GM12878 (cell line): ENCODE data around the gene PAQR7. TPM values are rescaled to one million over a fixed set of nuclear protein-coding genes. Genes with fewer than 3 reads are reported as not detected.

Experiments used
- ATAC-seq: fragments of 200-7000 bp; cut with Tn5 transposase; 3 replicates; pipeline ENCODE4 v1.9.1; 2020; ENCODE audit warnings: mild to moderate bottlenecking, moderate library complexity
- BruUV-seq: library from RNA; stranded (reverse); fragments of 400-500 nt; replicated peaks from 2 replicates; lab custom pipeline; 2021; lab: Mats Ljungman, UMichigan
- CTCF ChIA-PET: fragments of 300-600 bp; sonication (Branson Sonifier 250); formaldehyde crosslinking; extraction: SDS; loops from one replicate; lab custom pipeline; 2021; ENCODE audit warnings: inconsistent platforms; lab: Yijun Ruan, JAX
- POLR2A ChIA-PET: fragments of 350-600 bp; formaldehyde crosslinking; extraction: SDS; loops from one replicate; lab custom pipeline; 2021; ENCODE audit warnings: inconsistent platforms; lab: Charles Lee
- RAD21 ChIA-PET: fragments of 300-600 bp; sonication (Branson Sonifier 250); formaldehyde crosslinking; loops from one replicate; lab custom pipeline; 2023; ENCODE audit warnings: antibody characterized with exemption; ENCODE audit not compliant: unreplicated experiment; lab: Charles Lee
- SMC1A ChIA-PET: fragments of 300-600 bp; sonication (Branson Sonifier 250); formaldehyde crosslinking; loops from one replicate; lab custom pipeline; 2023; ENCODE audit not compliant: unreplicated experiment, uncharacterized antibody; lab: Charles Lee
- DNase-seq: peaks from one replicate; pipeline ENCODE4 v3.0.0-alpha.2; 2011; ENCODE audit warnings: low read depth, low spot score
- FAIRE-seq: peaks from 3 replicates; lab custom pipeline; 2011; peaks lifted over from hg19 to GRCh38; lab: Jason Lieb, UNC
- H2AFZ ChIP-seq: 2 replicates; pipeline ENCODE4 v1.6.0; 2011; ENCODE audit warnings: low read depth, low read length, control low read depth; ENCODE audit not compliant: control insufficient read depth
- H3K27ac ChIP-seq: 2 replicates; pipeline ENCODE4 v1.5.1; 2011; ENCODE audit warnings: control low read depth; ENCODE audit not compliant: control insufficient read depth, insufficient read depth
- H3K27me3 ChIP-seq, 2 experiments: replicated peaks in 1 of 2; 2 replicates each; pipeline versions ENCODE4 v1.6.0 to v1.6.1; 2011; ENCODE audit warnings: low read length in 1 of 2; ENCODE audit not compliant: control insufficient read depth in 2 of 2, insufficient read depth in 2 of 2
- H3K36me3 ChIP-seq, 2 experiments: 2 replicates each; pipeline ENCODE4 v1.5.1; 2011; ENCODE audit warnings: low read length in 1 of 2; ENCODE audit not compliant: control insufficient read depth in 2 of 2, insufficient read depth in 2 of 2
- H3K4me1 ChIP-seq: 2 replicates; pipeline ENCODE4 v1.6.1; 2011; ENCODE audit warnings: mild to moderate bottlenecking, low read length, moderate library complexity, mixed read lengths; ENCODE audit not compliant: control insufficient read depth, insufficient read depth
- H3K4me2 ChIP-seq: 2 replicates; pipeline ENCODE4 v1.6.0; 2011; ENCODE audit warnings: control low read depth; ENCODE audit not compliant: control insufficient read depth, insufficient read depth
- H3K4me3 ChIP-seq: fragments of 200-600 bp; sonication (generic); 2 replicates; pipeline ENCODE4 v1.5.1; 2016
- H3K79me2 ChIP-seq: 2 replicates; pipeline ENCODE4 v1.6.0; 2011; ENCODE audit warnings: low read length; ENCODE audit not compliant: control insufficient read depth, insufficient read depth
- H3K9ac ChIP-seq: 2 replicates; pipeline ENCODE4 v1.8.0; 2011; ENCODE audit warnings: low read length, control low read depth, mixed read lengths; ENCODE audit not compliant: control insufficient read depth, insufficient read depth
- H3K9me3 ChIP-seq: replicated peaks from 3 replicates; pipeline ENCODE4 v1.5.1; 2011; ENCODE audit warnings: mild to moderate bottlenecking, low read length; ENCODE audit not compliant: control insufficient read depth, insufficient read depth
- H4K20me1 ChIP-seq: 2 replicates; pipeline ENCODE4 v1.6.0; 2011; ENCODE audit not compliant: control insufficient read depth, insufficient read depth
- BHLHE40 ChIP-seq, 2 experiments: fragments of 450-650 bp in 1 of 2; IDR thresholded peaks; 2 replicates each; pipeline ENCODE4 v1.6.1; 2011 to 2017; ENCODE audit warnings: low read depth in 2 of 2, borderline replicate concordance in 1 of 2, improper control_type of control experiment in 1 of 2, low read length in 1 of 2, mild to moderate bottlenecking in 1 of 2
- BRCA1 ChIP-seq: IDR thresholded peaks from 2 replicates; pipeline ENCODE4 v1.6.1; 2011; ENCODE audit warnings: low read depth, low read length, improper control_type of control experiment
- DPF2 ChIP-seq: fragments of 450-650 bp; IDR thresholded peaks from 2 replicates; pipeline ENCODE4 v1.6.1; 2017; ENCODE audit warnings: mild to moderate bottlenecking
- FOXK2 ChIP-seq: fragments of 450-650 bp; IDR thresholded peaks from 2 replicates; pipeline ENCODE4 v1.6.1; 2017; ENCODE audit warnings: mild to moderate bottlenecking, moderate library complexity
- GABPA ChIP-seq: IDR thresholded peaks from 2 replicates; pipeline ENCODE4 v1.6.1; 2014; ENCODE audit warnings: antibody characterized with exemption, low read depth, mild to moderate bottlenecking, inconsistent platforms
- GATAD2B ChIP-seq: fragments of 450-650 bp; conservative IDR thresholded peaks from 2 replicates; pipeline ENCODE4 v1.6.1; 2017; ENCODE audit warnings: low read depth, mild to moderate bottlenecking, moderate library complexity
- HDGF ChIP-seq: fragments of 450-650 bp; IDR thresholded peaks from 2 replicates; pipeline ENCODE4 v1.6.1; 2016; ENCODE audit warnings: antibody characterized with exemption
- MYC ChIP-seq: IDR thresholded peaks from 2 replicates; pipeline ENCODE4 v1.6.1; 2011; ENCODE audit warnings: mild to moderate bottlenecking, low read length, moderate library complexity, inconsistent platforms; ENCODE audit not compliant: insufficient read depth, insufficient replicate concordance, insufficient read length, severe bottlenecking
- NFIC ChIP-seq: IDR thresholded peaks from 2 replicates; pipeline ENCODE4 v1.6.1; 2012; ENCODE audit warnings: low read depth, mild to moderate bottlenecking, inconsistent platforms, low read length, moderate library complexity
- POLR2A ChIP-seq: IDR thresholded peaks from 2 replicates; pipeline ENCODE4 v1.6.1; 2011; ENCODE audit warnings: low read depth, mild to moderate bottlenecking, low read length
- RAD21 ChIP-seq: IDR thresholded peaks from 2 replicates; pipeline ENCODE4 v1.6.1; 2011; ENCODE audit warnings: mild to moderate bottlenecking, low read depth, low read length, moderate library complexity; ENCODE audit not compliant: insufficient read depth
- RELB ChIP-seq: fragments of 450-650 bp; IDR thresholded peaks from 2 replicates; pipeline ENCODE4 v1.6.1; 2017; ENCODE audit warnings: low read depth, mild to moderate bottlenecking, moderate library complexity
- RUNX3 ChIP-seq: IDR thresholded peaks from 2 replicates; pipeline ENCODE4 v1.6.1; 2012; ENCODE audit warnings: low read length, inconsistent platforms
- SKIL ChIP-seq: fragments of 450-650 bp; IDR thresholded peaks from 2 replicates; pipeline ENCODE4 v1.6.1; 2017; ENCODE audit warnings: mild to moderate bottlenecking, low read depth, inconsistent platforms; ENCODE audit not compliant: poor library complexity, severe bottlenecking
- SMAD5 ChIP-seq: IDR thresholded peaks from 2 replicates; pipeline ENCODE4 v1.6.1; 2016; ENCODE audit warnings: antibody characterized with exemption, low read depth
- SRF ChIP-seq, 2 experiments: IDR thresholded peaks; 2 replicates each; pipeline ENCODE4 v1.6.1; 2011; ENCODE audit warnings: low read depth in 2 of 2, low read length in 2 of 2, mild to moderate bottlenecking in 1 of 2, moderate library complexity in 1 of 2
- TAF1 ChIP-seq: IDR thresholded peaks from 2 replicates; pipeline ENCODE4 v1.6.1; 2011; ENCODE audit warnings: mild to moderate bottlenecking, low read depth, low read length, borderline replicate concordance
- TARDBP ChIP-seq: IDR thresholded peaks from 2 replicates; pipeline ENCODE4 v1.6.1; 2016; ENCODE audit warnings: borderline replicate concordance
- ZBED1 ChIP-seq: IDR thresholded peaks from 2 replicates; pipeline ENCODE4 v1.6.1; 2016; ENCODE audit warnings: borderline replicate concordance
- WGBS: methylation state at CpG from one replicate; pipeline ENCODE4 v1.1.6; 2016; ENCODE audit warnings: low lambda C conversion rate; ENCODE audit not compliant: insufficient replicate concordance, insufficient coverage; ENCODE audit errors: missing lambda C conversion rate; 5-methylcytosine and 5-hydroxymethylcytosine counted together
- in situ Hi-C: fragments of 300-500 bp; cut with MboI; formaldehyde crosslinking; loops from 9 replicates; pipeline ENCODE4 v1.14.3; 2018; ENCODE audit warnings: mixed read lengths
- intact Hi-C: fragments of 100-400 bp; cut with micrococcal nuclease; formaldehyde crosslinking; loops from one replicate; pipeline ENCODE4 v1.14.2; 2022; ENCODE audit not compliant: unreplicated experiment
- polyA plus RNA-seq, 11 experiments: library from polyadenylated mRNA; depleted of rRNA in 4 of 11; unstranded in 6 of 11; stranded (reverse) in 5 of 11; fragments of >200 nt; fragmentation: Nextera tagmentation in 4 of 11; fragmentation: Illumina TruSeq in 1 of 11; extraction: Ambion mirVana in 4 of 11; extraction: Trizol in 1 of 11; gene quantifications; 1 replicate in 1 of 11; 2 replicates in 10 of 11; pipeline versions ENCODE4 v1.2.1 to v1.2.3, GENCODE V29; 2011 to 2016; ENCODE audit warnings: inconsistent platforms in 2 of 11, missing spikeins in 2 of 11, low read depth in 1 of 11
- total RNA-seq, 4 experiments: library from RNA; depleted of rRNA in 3 of 4; stranded (reverse); fragments of >200 nt in 3 of 4; fragmentation: Illumina TruSeq in 1 of 4; extraction: Trizol in 1 of 4; gene quantifications; 2 replicates each; pipeline versions ENCODE4 v1.2.1 to v1.2.3, GENCODE V29; 2013 to 2021

Gene PAQR7
- total and polyA plus RNA-seq, 10 of the 15 experiments (the other 5 are each of a cell fraction or from before 2014, with no cell fraction given), result 1.1 to 8.8 (median 5.2) TPM

- TF ChIP-seq TARDBP, result no peak
- no peak for TF ChIP-seq SMAD5
- TF ChIP-seq BRCA1, result no peak
- TF ChIP-seq RAD21, result no peak
- TF ChIP-seq DPF2, result no peak
- TF ChIP-seq SRF (IDR thresholded peaks at IDR 0.05; ENCODE audit: low read depth in 2 of 2, low read length in 2 of 2), result no peak
- TF ChIP-seq RUNX3, result no peak
- TF ChIP-seq RELB, result no peak
- TF ChIP-seq, all 136 proteins: peak for 0
Observed at GRCh38 chr1:25833158-25833557, 42.4 kb downstream of the PAQR7 start (continued).

- Histone ChIP-seq H3K36me3 (peaks cover 7 to 37% of the 10 kb centered on the region in 2 experiments), H2AFZ (no peak overlapping the region), H3K27ac (no peak overlapping the region)
- ChIA-PET CTCF (interaction anchor here (1.0 to 1.8 kb wide), 3 partner anchors 72 to 170 kb away, joined by 3 to 10 read pairs (median 3); partner anchors contain the start of gene PAFAH2), POLR2A (interaction anchor here (1.1 kb wide), 1 partner anchor 12 kb away, joined by 4 read pairs; the partner anchor contains the start of gene MTFR1L), SMC1A (interaction anchor here (5.0 kb wide), 1 partner anchor 166 kb away, joined by 25 read pairs; the partner anchor contains the start of gene PAFAH2)
- BruUV-seq, result TSS peak; percentile 72
- no peak for TF ChIP-seq GATAD2B
- no peak for TF ChIP-seq HDGF
- TF ChIP-seq DPF2, result no peak
- no peak for TF ChIP-seq MYC
- TF ChIP-seq POLR2A, result no peak
- TF ChIP-seq SKIL, result no peak
- TF ChIP-seq BHLHE40 (IDR thresholded peaks at IDR 0.05; ENCODE audit: borderline replicate concordance in 1 of 2, low read depth in 2 of 2, low read length in 1 of 2), result no peak
- TF ChIP-seq NFIC, result no peak
- TF ChIP-seq ZBED1, result no peak
- no peak for TF ChIP-seq FOXK2
- no peak for TF ChIP-seq GABPA
- TF ChIP-seq TAF1, result no peak
- TF ChIP-seq, all 136 proteins: peak for 0
- Histone ChIP-seq H3K4me3 (no peak overlapping the region), H3K4me1 (no peaks in the 10 kb centered on the region), H4K20me1 (no peaks in the 10 kb centered on the region), H3K9me3 (no peaks in the 10 kb centered on the region), H3K27me3 (no peaks in the 10 kb centered on the region), H3K4me2 (no peak overlapping the region), H3K79me2 (no peaks in the 10 kb centered on the region), H3K9ac (no peak overlapping the region)
- intact Hi-C loops (no loop called here), in situ Hi-C loops (no loop called here)
- WGBS, result 96% methylated on average over 6 of the region's 6 CpGs
- ATAC-seq (no peak), FAIRE-seq (no peak), DNase-seq (no peak)
- RAD21 ChIA-PET, result interaction anchor here (0.8 to 1.4 kb wide), 3 partner anchors 12 to 224 kb away, joined by 3 read pairs; partner anchors contain the start of gene PAFAH2
Observed at GRCh38 chr1:25832336-25833037, 43.0 kb downstream of the PAQR7 start.
